GM21528 (cell line): ENCODE data around the gene PTBP2.

Experiments
- ATAC-seq: cut with Tn5 transposase; IDR thresholded peaks from one replicate; pipeline ENCODE4 v1.9.1; 2021; ENCODE audit warnings: mild to moderate bottlenecking, moderate library complexity; ENCODE audit not compliant: unreplicated experiment, low FRiP score

The PTBP2 gene

GRCh38 chr1:96721416-96722160 lies at the start of gene PTBP2:
Gene PTBP2, plus strand, starts transcription at chr1:96721784. Its CDS starts 81 bp downstream, at chr1:96721865.
- peak; percentile 98 for ATAC-seq

GRCh38 chr1:96674915-96675314 lies 46.7 kb upstream of the PTBP2 start:
- ATAC-seq = no peak

GRCh38 chr1:96682056-96682455 lies 39.5 kb upstream of the PTBP2 start:
- no peak for ATAC-seq

GRCh38 chr1:96683931-96684330 lies 37.7 kb upstream of the PTBP2 start:
- no peak for ATAC-seq

GRCh38 chr1:96684744-96685143 lies 36.8 kb upstream of the PTBP2 start:
- no peak for ATAC-seq

- ATAC-seq = no peak
Observed at GRCh38 chr1:96688767-96689166, 32.8 kb upstream of the PTBP2 start.

GRCh38 chr1:96695954-96696353 lies 25.6 kb upstream of the PTBP2 start:
- ATAC-seq = no peak

GRCh38 chr1:96698342-96698983 lies 23.1 kb upstream of the PTBP2 start:
- ATAC-seq = no peak

- no peak for ATAC-seq
Observed at GRCh38 chr1:96703186-96703585, 18.4 kb upstream of the PTBP2 start.

GRCh38 chr1:96707023-96707422 lies 14.6 kb upstream of the PTBP2 start:
- ATAC-seq = no peak

GRCh38 chr1:96708482-96708881 lies 13.1 kb upstream of the PTBP2 start:
- ATAC-seq = no peak

- no peak for ATAC-seq
Observed at GRCh38 chr1:96710708-96711477, 10.7 kb upstream of the PTBP2 start.

- no peak for ATAC-seq
Observed at GRCh38 chr1:96713649-96714048, 7.9 kb upstream of the PTBP2 start.

- ATAC-seq = no peak
Observed at GRCh38 chr1:96714881-96715280, 6.7 kb upstream of the PTBP2 start.

- ATAC-seq = no peak
Observed at GRCh38 chr1:96715482-96715881, 6.1 kb upstream of the PTBP2 start.

- peak; percentile 5 for ATAC-seq
Observed at GRCh38 chr1:96721053-96721415, 550 bp upstream of the PTBP2 start.

- peak; percentile 64 for ATAC-seq
Observed at GRCh38 chr1:96722161-96722922, 758 bp downstream of the PTBP2 start.

- no peak for ATAC-seq
Observed at GRCh38 chr1:96722958-96723357, 1.4 kb downstream of the PTBP2 start.

- no peak for ATAC-seq
Observed at GRCh38 chr1:96723377-96723776, 1.8 kb downstream of the PTBP2 start.

- no peak for ATAC-seq
Observed at GRCh38 chr1:96723936-96724335, 2.4 kb downstream of the PTBP2 start.

- ATAC-seq = no peak
Observed at GRCh38 chr1:96727860-96728259, 6.3 kb downstream of the PTBP2 start.
